Measurements from ENCODE around the gene ABCA1. TPM values are rescaled to one million over a fixed set of nuclear protein-coding genes. Genes with fewer than 3 reads are reported as not detected.
"Not testable (repeated sequence)": the region's sequence is repeated elsewhere in the genome, so short reads cannot be mapped to it uniquely, and the experiment has no call there.

Gene ABCA1
- total RNA-seq, 4 donors from 2014 or later = 18.3 to 59.8 (median 35.0) TPM

GRCh38 chr9:104931256-104931655 is 3.3 kb upstream of the ABCA1 start:
- 75 to 83% methylated on average over 4 of the region's 4 CpGs for WGBS, 2 donors
- H3K36me3 ChIP-seq = no peaks in the 10 kb centered on the region
- H3K9me3 ChIP-seq = no peaks in the 10 kb centered on the region
- no peak overlapping the region for H3K4me3 ChIP-seq (replicated peaks in 1 of 3)
- no peaks in the 10 kb centered on the region for H3K27me3 ChIP-seq
- intact Hi-C loops (cut with DNase I) = no loop called here
- DNase-seq = no peak
- no peak for TF ChIP-seq CTCF (IDR thresholded peaks at IDR 0.05)
- H3K4me1 ChIP-seq = peaks cover 3 to 5% of the 10 kb centered on the region in 2 donors
- H3K27ac ChIP-seq = no peak overlapping the region

- 1% methylated on average over 21 to 23 of the region's 44 CpGs for WGBS, 2 donors
- Histone ChIP-seq H3K4me3 (replicated peaks in 1 of 3) (peak overlapping the region; percentile 36 to 89 (median 58)), H3K36me3 (no peaks in the 10 kb centered on the region), H3K9me3 (no peaks in the 10 kb centered on the region), H3K27ac (peak overlapping the region; percentile 74 to 90 (median 77)), H3K4me1 (peaks cover 23 to 25% of the 10 kb centered on the region in 2 donors), H3K27me3 (no peaks in the 10 kb centered on the region)
- peak in 1 of 2 donors; percentile 5 for TF ChIP-seq POLR2A (IDR thresholded peaks at IDR 0.05)
- no peak for TF ChIP-seq CTCF (IDR thresholded peaks at IDR 0.05)
- intact Hi-C loops (cut with DNase I) = loop anchor here (5.0 to 10.0 kb wide), 4 partner anchors 40 to 227 kb away; no protein-coding TSS in a partner anchor
- peak; percentile 54 to 55 for DNase-seq
Observed at GRCh38 chr9:104927216-104927911, 591 bp downstream of the ABCA1 start.

- intact Hi-C loops (cut with DNase I) = loop anchor here (10.0 kb wide), 2 partner anchors 71 to 231 kb away; no protein-coding TSS in a partner anchor
- TF ChIP-seq POLR2A (IDR thresholded peaks at IDR 0.05) (no peak), CTCF (IDR thresholded peaks at IDR 0.05) (no peak)
- H3K9me3 ChIP-seq = no peaks in the 10 kb centered on the region
- peak; percentile 31 to 36 for DNase-seq
- H3K4me1 ChIP-seq = peaks cover 44 to 52% of the 10 kb centered on the region in 2 donors
- peak overlapping the region in 2 of 3 donors; percentile 28 to 64 for H3K27ac ChIP-seq
- H3K4me3 ChIP-seq (replicated peaks in 1 of 3) = no peak overlapping the region
- H3K36me3 ChIP-seq = no peaks in the 10 kb centered on the region
- no peaks in the 10 kb centered on the region for H3K27me3 ChIP-seq
- 65 to 66% methylated on average over 4 of the region's 4 CpGs for WGBS, 2 donors
Observed at GRCh38 chr9:104923740-104924139, 4.2 kb downstream of the ABCA1 start.

- TF ChIP-seq POLR2A (IDR thresholded peaks at IDR 0.05) (no peak), CTCF (IDR thresholded peaks at IDR 0.05) (no peak)
- Histone ChIP-seq H3K27ac (peak overlapping the region in 2 of 3 donors; percentile 28 to 64), H3K27me3 (no peaks in the 10 kb centered on the region), H3K36me3 (no peaks in the 10 kb centered on the region), H3K4me1 (peaks cover 44 to 48% of the 10 kb centered on the region in 2 donors), H3K9me3 (no peaks in the 10 kb centered on the region), H3K4me3 (replicated peaks in 1 of 3) (no peak overlapping the region)
- intact Hi-C loops (cut with DNase I) = loop anchor here (10.0 kb wide), 2 partner anchors 72 to 232 kb away; no protein-coding TSS in a partner anchor
- 88% methylated on average over 2 of the region's 2 CpGs for WGBS, 2 donors
- DNase-seq = no peak
Observed at GRCh38 chr9:104923289-104923688, 4.7 kb downstream of the ABCA1 start.

GRCh38 chr9:104922748-104923147 is 5.2 kb downstream of the ABCA1 start:
- DNase-seq; H3K36me3 ChIP-seq; H3K4me3 ChIP-seq (replicated peaks in 1 of 3); H3K9me3 ChIP-seq; H3K27me3 ChIP-seq: not testable (repeated sequence)
- WGBS, 2 donors = 90 to 94% methylated on average over 7 of the region's 7 CpGs
- Histone ChIP-seq H3K27ac (peak overlapping the region in 2 of 3 donors; percentile 28 to 64), H3K4me1 (peaks cover 43 to 47% of the 10 kb centered on the region in 2 donors)
- intact Hi-C loops (cut with DNase I) = loop anchor here (10.0 kb wide), 2 partner anchors 72 to 232 kb away; no protein-coding TSS in a partner anchor
